ENCODE measurements around the gene QSOX2. TPM values are rescaled to one million over a fixed set of nuclear protein-coding genes. Genes with fewer than 3 reads are reported as not detected.

The QSOX2 gene
- total and polyA plus RNA-seq, 10 donors: 12.3 to 20.3 (median 16.9) TPM

- no peak for DNase-seq
- Histone ChIP-seq H3K36me3 (peaks cover 0 to 74% (median 19%) of the 10 kb centered on the region in 6 donors), H3K9me3 (no peaks in the 10 kb centered on the region), H3K27me3 (replicated peaks in 1 of 7) (no peaks in the 10 kb centered on the region), H3K27ac (peak overlapping the region in 1 of 8 donors; percentile 68), H3K4me1 (peaks cover 2 to 81% (median 35%) of the 10 kb centered on the region in 6 donors), H3K4me3 (no peak overlapping the region)
- TF ChIP-seq, protein P1, sequence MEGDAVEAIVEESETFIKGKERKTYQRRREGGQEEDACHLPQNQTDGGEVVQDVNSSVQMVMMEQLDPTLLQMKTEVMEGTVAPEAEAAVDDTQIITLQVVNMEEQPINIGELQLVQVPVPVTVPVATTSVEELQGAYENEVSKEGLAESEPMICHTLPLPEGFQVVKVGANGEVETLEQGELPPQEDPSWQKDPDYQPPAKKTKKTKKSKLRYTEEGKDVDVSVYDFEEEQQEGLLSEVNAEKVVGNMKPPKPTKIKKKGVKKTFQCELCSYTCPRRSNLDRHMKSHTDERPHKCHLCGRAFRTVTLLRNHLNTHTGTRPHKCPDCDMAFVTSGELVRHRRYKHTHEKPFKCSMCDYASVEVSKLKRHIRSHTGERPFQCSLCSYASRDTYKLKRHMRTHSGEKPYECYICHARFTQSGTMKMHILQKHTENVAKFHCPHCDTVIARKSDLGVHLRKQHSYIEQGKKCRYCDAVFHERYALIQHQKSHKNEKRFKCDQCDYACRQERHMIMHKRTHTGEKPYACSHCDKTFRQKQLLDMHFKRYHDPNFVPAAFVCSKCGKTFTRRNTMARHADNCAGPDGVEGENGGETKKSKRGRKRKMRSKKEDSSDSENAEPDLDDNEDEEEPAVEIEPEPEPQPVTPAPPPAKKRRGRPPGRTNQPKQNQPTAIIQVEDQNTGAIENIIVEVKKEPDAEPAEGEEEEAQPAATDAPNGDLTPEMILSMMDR (IDR thresholded peaks at IDR 0.05 in 8 of 11, conservative IDR thresholded peaks at IDR 0.05 in 3 of 11): no peak
- TF ChIP-seq POLR2A (IDR thresholded peaks at IDR 0.05) (no peak), POLR2AphosphoS5 (IDR thresholded peaks at IDR 0.05) (no peak)
- WGBS, 5 donors: 43 to 70% (median 59%) methylated on average over 15 of the region's 15 CpGs
- intact Hi-C loops (cut with DNase I; ENCODE audit: low total_unique reads): no loop called here
These were observed 12.2 kb downstream of the QSOX2 start for GRCh38 chr9:136233411-136233810.

DNA sequence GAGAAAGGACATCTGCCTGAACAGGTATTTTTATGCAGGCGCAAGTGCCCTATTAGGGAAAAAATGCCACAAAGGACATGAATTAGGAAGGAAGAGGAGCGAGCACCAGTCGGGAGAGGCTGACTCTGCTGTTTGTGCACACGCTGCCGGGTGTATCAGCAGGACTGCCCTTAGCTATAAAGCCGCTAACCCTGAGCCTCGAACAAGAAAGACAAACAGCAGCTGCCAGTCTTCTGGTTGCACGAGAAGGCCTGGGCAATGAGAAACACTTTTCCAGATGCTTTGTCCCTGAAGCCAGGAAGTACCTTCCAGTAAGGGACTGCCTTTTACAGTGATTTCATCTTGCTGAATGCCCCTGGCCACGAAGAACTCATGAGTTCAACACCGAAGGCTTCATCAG, 12.6 kb downstream of the QSOX2 start:
- intact Hi-C loops (cut with DNase I; ENCODE audit: low total_unique reads): no loop called here
- H3K36me3 ChIP-seq: peaks cover 0 to 74% (median 19%) of the 10 kb centered on the region in 6 donors
- no peaks in the 10 kb centered on the region for H3K9me3 ChIP-seq
- no peaks in the 10 kb centered on the region for H3K27me3 ChIP-seq (replicated peaks in 1 of 7)
- H3K27ac ChIP-seq: peak overlapping the region in 1 of 8 donors; percentile 68
- whole genome bisulfite sequencing, 5 donors: 44 to 71% (median 61%) methylated on average over 10 of the region's 10 CpGs
- TF ChIP-seq POLR2AphosphoS5 (IDR thresholded peaks at IDR 0.05): no peak
- TF ChIP-seq, protein P1 (IDR thresholded peaks at IDR 0.05 in 8 of 11, conservative IDR thresholded peaks at IDR 0.05 in 3 of 11): no peak
- no peak for TF ChIP-seq POLR2A (IDR thresholded peaks at IDR 0.05)
- no peak for DNase-seq
- H3K4me1 ChIP-seq: peaks cover 0 to 81% (median 31%) of the 10 kb centered on the region in 6 donors
- H3K4me3 ChIP-seq: no peak overlapping the region

- TF ChIP-seq POLR2AphosphoS5 (IDR thresholded peaks at IDR 0.05) (peak in 2 of 3 donors; percentile 63 to 73), POLR2A (IDR thresholded peaks at IDR 0.05) (no peak)
- TF ChIP-seq, protein P1 (IDR thresholded peaks at IDR 0.05 in 8 of 11, conservative IDR thresholded peaks at IDR 0.05 in 3 of 11): no peak
- no peaks in the 10 kb centered on the region for H3K9me3 ChIP-seq
- peak overlapping the region in 1 of 8 donors; percentile 35 for H3K4me3 ChIP-seq
- H3K36me3 ChIP-seq: peaks cover 0 to 67% (median 19%) of the 10 kb centered on the region in 6 donors
- 40 to 61% (median 45%) methylated on average over 31 of the region's 31 CpGs for WGBS, 5 donors
- peaks cover 0 to 84% (median 30%) of the 10 kb centered on the region in 6 donors for H3K4me1 ChIP-seq
- H3K27me3 ChIP-seq (replicated peaks in 1 of 7): no peaks in the 10 kb centered on the region
- no peak for DNase-seq
- H3K27ac ChIP-seq: peak overlapping the region in 7 of 8 donors; percentile 22 to 70 (median 57)
- intact Hi-C loops (cut with DNase I; ENCODE audit: low total_unique reads): no loop called here
These were observed 13.9 kb downstream of the QSOX2 start for GRCh38 chr9:136231478-136232297.

DNA sequence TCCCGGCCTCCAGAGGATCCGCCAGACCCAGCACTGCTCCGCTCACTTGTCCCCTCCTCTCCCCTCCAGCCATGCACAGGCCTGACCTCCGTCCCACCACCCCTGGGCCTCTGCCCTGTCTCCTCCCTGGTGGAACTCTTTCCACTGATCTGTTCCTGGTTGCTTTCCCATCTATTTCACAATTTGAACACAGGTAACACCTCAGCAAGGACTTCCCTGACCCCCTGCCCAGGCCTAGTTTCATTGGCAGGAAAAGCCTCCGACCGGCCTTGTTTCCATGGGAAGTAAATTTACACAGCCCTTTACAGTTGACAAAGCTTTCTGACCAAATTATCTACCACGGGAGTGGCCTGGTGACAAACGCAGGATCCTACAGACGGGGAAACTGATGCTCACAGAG, 14.8 kb downstream of the QSOX2 start:
- 85 to 96% (median 90%) methylated on average over 9 of the region's 9 CpGs for WGBS, 5 donors
- H3K9me3 ChIP-seq: no peaks in the 10 kb centered on the region
- intact Hi-C loops (cut with DNase I; ENCODE audit: low total_unique reads): no loop called here

More for the DNA sequence above, 14.8 kb downstream of the QSOX2 start:
- TF ChIP-seq, protein P1 (IDR thresholded peaks at IDR 0.05 in 8 of 11, conservative IDR thresholded peaks at IDR 0.05 in 3 of 11): no peak
- TF ChIP-seq POLR2AphosphoS5 (IDR thresholded peaks at IDR 0.05): no peak
- no peak for TF ChIP-seq POLR2A (IDR thresholded peaks at IDR 0.05)
- peaks cover 0 to 67% (median 10%) of the 10 kb centered on the region in 6 donors for H3K36me3 ChIP-seq
- no peak overlapping the region for H3K4me3 ChIP-seq
- H3K27me3 ChIP-seq (replicated peaks in 1 of 7): no peaks in the 10 kb centered on the region
- no peak for DNase-seq
- peaks cover 0 to 87% (median 39%) of the 10 kb centered on the region in 6 donors for H3K4me1 ChIP-seq
- H3K27ac ChIP-seq: no peak overlapping the region
